Activated CD8-positive, alpha-beta memory T cell treated with anti-CD3 and anti-CD28 coated beads for 24 hours (primary cell): ENCODE measurements around the gene FAR2.

Experiments used
- DNase-seq: peaks from one replicate; pipeline ENCODE4 v3.0.0-alpha.2; 2020

The FAR2 gene

GRCh38 chr12:29208936-29209701 lies 60.0 kb downstream of the FAR2 start:
- no peak for DNase-seq

GRCh38 chr12:29211696-29212095 lies 62.6 kb downstream of the FAR2 start:
- DNase-seq: no peak

GRCh38 chr12:29212682-29213403 lies 63.8 kb downstream of the FAR2 start:
- DNase-seq: no peak

- DNase-seq: no peak
These were observed 67.2 kb downstream of the FAR2 start for GRCh38 chr12:29216266-29216665.

- DNase-seq: no peak
These were observed 67.9 kb downstream of the FAR2 start for GRCh38 chr12:29216797-29217575.

GRCh38 chr12:29220632-29221336 lies 71.7 kb downstream of the FAR2 start:
- DNase-seq: no peak

- no peak for DNase-seq
These were observed 73.1 kb downstream of the FAR2 start for GRCh38 chr12:29222200-29222599.

- no peak for DNase-seq
These were observed 74.3 kb downstream of the FAR2 start for GRCh38 chr12:29223426-29223825.

- no peak for DNase-seq
These were observed 75.0 kb downstream of the FAR2 start for GRCh38 chr12:29223956-29224543.

GRCh38 chr12:29224572-29224971 lies 75.5 kb downstream of the FAR2 start:
- no peak for DNase-seq

GRCh38 chr12:29225834-29226233 lies 76.8 kb downstream of the FAR2 start:
- no peak for DNase-seq

GRCh38 chr12:29226616-29227015 lies 77.5 kb downstream of the FAR2 start:
- no peak for DNase-seq

GRCh38 chr12:29228474-29229157 lies 79.5 kb downstream of the FAR2 start:
- no peak for DNase-seq

GRCh38 chr12:29229158-29229505 lies 80.1 kb downstream of the FAR2 start:
- DNase-seq: no peak

- no peak for DNase-seq
These were observed 80.9 kb downstream of the FAR2 start for GRCh38 chr12:29229937-29230336.

- DNase-seq: no peak
These were observed 81.9 kb downstream of the FAR2 start for GRCh38 chr12:29230800-29231560.

GRCh38 chr12:29232086-29232485 lies 83.0 kb downstream of the FAR2 start:
- DNase-seq: no peak

GRCh38 chr12:29234552-29234951 lies 85.5 kb downstream of the FAR2 start:
- DNase-seq: no peak

GRCh38 chr12:29234965-29235626 lies 86.0 kb downstream of the FAR2 start:
- DNase-seq: no peak

- DNase-seq: no peak
These were observed 89.8 kb downstream of the FAR2 start for GRCh38 chr12:29238822-29239291.

- no peak for DNase-seq
These were observed 90.3 kb downstream of the FAR2 start for GRCh38 chr12:29239336-29239735.
